HG02885 (cell line): ENCODE results near the gene ALDOC.

Experiments used
- ATAC-seq: cut with Tn5 transposase; IDR thresholded peaks from one replicate; pipeline ENCODE4 v1.9.1; 2021; ENCODE audit warnings: mild to moderate bottlenecking; ENCODE audit not compliant: unreplicated experiment, poor library complexity

Gene ALDOC

DNA sequence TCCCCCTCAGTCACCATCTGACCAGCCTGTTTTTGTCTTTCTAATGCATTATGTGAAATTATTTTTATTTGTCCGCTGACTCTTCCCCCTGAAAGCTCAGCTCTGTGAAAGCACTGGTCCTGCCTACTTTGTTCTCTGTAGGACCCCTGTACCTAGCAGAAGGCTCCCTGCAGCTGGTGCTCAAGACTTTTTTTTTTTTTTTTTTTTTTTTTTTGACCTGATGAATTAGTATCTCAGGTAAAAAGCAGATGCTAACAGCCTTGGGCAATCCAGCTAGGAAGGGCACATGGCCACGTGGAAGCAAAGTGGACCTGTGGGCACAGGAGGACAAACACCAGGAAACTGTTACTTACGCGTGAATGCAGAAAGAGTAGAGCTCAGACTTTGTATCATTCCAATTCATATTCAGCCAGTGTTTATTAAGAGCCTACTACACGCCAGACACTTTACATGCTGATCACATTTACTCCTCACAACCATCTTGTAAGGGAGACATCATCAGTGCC, 23.6 kb downstream of the ALDOC start:
- ATAC-seq = no peak

DNA sequence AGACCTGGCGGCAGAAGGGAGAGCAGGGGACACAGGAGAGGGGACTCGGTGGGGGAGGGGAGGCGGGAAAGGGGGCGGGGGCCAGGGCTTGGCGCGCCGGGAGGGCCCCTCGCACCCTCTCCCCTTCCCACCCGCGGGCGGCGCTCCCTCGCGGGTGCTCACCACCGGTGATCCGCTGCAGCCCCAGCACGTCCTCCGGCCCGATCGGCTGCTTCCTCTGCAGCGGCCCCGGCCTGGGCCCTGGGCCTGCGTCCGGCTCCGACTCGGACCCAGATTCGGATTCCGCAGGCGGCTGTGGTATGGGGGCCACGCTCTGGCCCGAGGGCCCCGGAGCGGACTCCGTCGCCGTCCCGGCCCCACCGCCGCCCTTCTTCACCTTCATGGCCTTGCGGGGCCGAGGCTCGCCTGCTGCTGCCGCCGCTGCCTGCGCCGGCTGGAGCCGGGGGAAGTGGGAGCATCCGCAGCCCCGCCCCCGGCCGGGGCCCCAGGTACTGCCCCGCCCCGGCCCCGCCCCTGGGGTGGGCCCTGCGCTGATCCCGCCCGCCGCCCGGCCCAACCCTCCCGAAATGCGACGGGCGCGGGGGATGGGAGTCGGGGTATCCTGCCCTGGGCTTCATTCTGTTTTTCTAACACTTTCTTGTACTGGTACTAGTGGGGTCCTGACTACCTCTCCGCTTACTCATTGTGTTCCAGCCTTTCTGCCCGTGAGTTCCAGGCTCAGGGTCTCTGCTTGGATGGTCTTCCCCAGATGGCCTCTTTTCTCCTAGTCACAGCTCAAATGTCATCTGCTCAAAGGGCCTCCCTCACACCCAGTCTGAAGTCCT, 24.3 kb downstream of the ALDOC start, which contains the start of gene UNC119:
UNC119 (minus strand) TSS at position 449 of the 824 bp plus-strand sequence; CDS start at position 382, 67 bp downstream.
- peak; percentile 79 for ATAC-seq

- ATAC-seq = no peak
Observed at GRCh38 chr17:28551421-28552175, 25.1 kb downstream of the ALDOC start.

- ATAC-seq = no peak
Observed at GRCh38 chr17:28550858-28551257, 25.8 kb downstream of the ALDOC start.

GRCh38 chr17:28549236-28550132, 27.2 kb downstream of the ALDOC start:
- no peak for ATAC-seq

GRCh38 chr17:28548417-28549130, 28.1 kb downstream of the ALDOC start:
- ATAC-seq = no peak

- peak; percentile 38 for ATAC-seq
Observed at GRCh38 chr17:28547623-28548416, 28.9 kb downstream of the ALDOC start.

GRCh38 chr17:28547096-28547622, 29.5 kb downstream of the ALDOC start:
- no peak for ATAC-seq

DNA sequence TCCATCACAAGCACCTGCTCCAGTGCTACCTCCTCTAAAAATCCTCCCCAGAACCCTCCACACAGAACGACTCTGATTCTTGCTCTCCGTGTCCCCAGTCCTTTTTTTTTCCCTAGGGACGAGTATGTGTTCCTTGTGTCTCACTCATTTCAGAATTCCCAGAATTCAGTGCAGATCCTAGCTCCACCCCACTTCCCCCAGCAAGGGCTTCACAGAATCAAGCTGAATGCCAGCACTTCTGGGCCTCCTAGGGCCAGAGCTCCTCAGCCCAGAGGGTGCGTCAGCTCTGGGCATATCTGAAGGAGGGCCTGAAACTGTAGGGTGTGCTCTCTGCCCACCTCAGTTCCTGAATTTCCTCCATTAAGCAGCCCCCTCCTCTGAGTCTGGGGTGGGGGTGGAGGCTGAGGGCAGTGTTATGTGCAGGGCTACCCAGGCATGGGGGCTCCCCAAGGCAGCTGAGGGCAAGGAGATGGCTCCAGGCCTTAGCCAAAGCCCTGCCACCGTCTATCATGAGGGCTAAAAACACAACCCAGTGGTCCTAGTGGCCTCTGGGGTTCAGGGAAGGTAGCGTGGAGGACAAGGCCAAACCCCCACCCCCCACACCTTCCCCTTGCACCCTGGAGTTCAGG, 30.8 kb downstream of the ALDOC start:
- no peak for ATAC-seq

DNA sequence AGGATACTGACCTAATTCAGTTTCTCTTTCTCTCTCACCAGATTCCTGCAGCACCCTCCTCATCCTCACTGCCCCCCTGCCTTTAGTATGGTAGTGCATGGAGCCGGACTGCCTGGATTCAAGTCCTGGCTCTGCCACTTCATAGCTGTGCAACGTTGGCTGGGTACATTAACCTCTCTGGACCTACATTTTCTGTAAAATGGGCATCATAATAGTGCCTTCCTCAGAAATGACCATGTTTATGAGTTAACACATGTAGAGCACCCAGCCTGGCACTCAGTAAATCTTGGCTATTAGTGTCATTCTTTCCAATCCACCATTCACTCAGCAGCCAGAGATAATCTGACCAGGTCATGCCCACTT, 31.6 kb downstream of the ALDOC start:
- ATAC-seq = no peak

- no peak for ATAC-seq
Observed at GRCh38 chr17:28544402-28545140, 32.1 kb downstream of the ALDOC start.

DNA sequence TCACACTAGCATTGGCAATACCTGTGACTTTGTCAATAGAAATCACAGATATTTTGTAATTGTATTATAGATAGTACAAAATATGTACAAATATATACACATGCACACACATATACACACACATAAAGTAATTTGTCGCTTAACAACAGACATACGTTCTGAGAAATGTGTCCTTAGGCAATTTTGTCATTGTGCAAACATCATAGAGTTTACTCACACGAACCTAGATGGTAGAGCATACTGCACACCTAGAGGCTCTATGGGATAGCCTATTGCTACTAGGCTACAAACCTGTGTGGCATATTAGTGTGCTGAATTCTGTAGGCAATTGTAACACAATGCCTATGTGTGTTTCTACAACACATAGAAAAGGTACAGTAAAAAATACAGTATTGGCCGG, 35.3 kb downstream of the ALDOC start:
- ATAC-seq = no peak

DNA sequence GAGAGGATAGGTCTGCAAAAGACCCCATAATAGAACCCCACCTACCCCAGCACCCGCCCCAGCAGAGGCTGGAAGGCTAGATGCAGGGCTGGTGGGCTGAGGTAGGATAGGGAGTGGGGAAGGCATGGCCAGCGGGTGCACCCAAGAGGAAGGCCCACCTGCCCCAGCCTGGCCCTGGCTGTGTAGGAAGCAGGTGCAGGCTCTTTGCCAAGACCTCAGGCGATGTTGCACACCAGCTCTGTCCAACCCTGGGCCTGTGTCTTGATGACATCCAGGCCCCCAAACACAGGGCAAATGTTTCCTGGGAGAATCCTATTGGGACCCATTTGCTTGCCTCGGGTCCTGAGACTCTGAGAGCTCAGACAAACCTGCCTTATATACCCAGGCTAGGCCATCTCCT, 36.5 kb downstream of the ALDOC start:
- no peak for ATAC-seq

- ATAC-seq = no peak
Observed at GRCh38 chr17:28538296-28538895, 38.3 kb downstream of the ALDOC start.

DNA sequence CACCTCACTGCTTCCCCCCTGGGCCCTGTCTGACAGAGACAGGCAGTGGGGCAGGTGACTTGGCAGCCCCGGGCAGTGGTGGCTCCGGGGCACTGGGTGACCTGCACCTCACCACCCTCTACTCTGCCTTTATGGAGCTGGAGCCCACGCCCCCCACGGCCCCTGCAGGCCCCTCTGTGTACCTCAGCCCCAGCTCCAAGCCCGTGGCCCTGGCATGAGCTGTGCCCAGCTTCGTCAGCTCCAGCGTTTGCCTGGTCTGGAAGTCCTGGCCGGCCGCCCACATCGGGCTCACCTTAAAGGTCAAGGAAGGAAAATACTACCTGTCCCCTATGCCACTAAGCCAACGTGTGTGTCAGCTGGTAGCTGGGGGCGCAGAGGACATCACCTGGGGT, 39.5 kb downstream of the ALDOC start:
- ATAC-seq = no peak

DNA sequence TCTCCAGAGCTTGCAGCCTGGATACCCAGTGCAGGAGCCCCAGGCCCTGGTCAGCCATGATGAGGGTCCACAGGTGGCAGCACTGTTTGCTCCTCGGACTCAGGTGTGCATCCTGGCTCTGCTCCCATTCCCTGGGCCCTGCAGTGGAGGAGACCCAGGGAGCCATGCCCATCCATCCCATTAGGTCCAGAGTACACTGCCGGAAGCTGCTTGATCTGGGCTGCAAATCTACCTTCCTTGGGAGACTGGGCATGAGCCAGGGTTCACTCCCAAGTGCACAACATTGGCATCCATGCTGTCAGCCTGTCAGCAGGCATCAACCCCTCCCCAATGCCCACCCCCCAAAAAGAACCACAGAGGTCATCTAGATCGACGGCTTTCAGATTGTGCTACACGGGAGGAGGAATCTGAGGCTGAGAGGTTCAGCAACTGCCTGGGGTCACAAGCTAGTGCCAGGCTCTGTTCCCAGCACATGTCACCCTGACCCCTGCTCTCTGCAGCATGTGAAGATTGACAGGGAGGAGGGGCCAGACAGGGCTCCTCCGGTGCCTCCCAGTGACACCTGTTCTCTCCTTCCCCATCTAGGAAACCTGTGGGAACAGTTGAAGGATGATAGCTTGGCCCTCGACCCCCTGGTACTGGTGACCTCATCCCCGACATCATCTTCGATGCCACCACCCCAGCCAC, 40.0 kb downstream of the ALDOC start:
- ATAC-seq = no peak
